DOHH2 (cell line): Measurements from ENCODE around the gene PHRF1.

Experiments
- H3F3A ChIP-seq: fragments of 200-600 bp; sonication (generic), shearing (Covaris generic); 2 replicates; pipeline ENCODE4 v1.6.0; 2016; ENCODE audit warnings: antibody characterized with exemption, mild to moderate bottlenecking; ENCODE audit not compliant: control insufficient read depth, insufficient read depth
- H3K27ac ChIP-seq: fragments of 200-600 bp; sonication (generic); 2 replicates; pipeline ENCODE4 v1.5.1; 2014; ENCODE audit warnings: low read depth, mild to moderate bottlenecking, low read length, moderate library complexity
- H3K27me3 ChIP-seq: fragments of 200-600 bp; sonication (generic); 2 replicates; pipeline ENCODE4 v1.6.1; 2014; ENCODE audit warnings: mild to moderate bottlenecking, low read length, mixed read lengths; ENCODE audit not compliant: control insufficient read depth
- H3K36me3 ChIP-seq: fragments of 200-600 bp; sonication (generic); 2 replicates; pipeline ENCODE4 v1.6.1; 2014; ENCODE audit warnings: mild to moderate bottlenecking, low read length, moderate library complexity, mixed read lengths; ENCODE audit not compliant: control insufficient read depth
- H3K4me1 ChIP-seq: fragments of 200-600 bp; sonication (generic); 2 replicates; pipeline ENCODE4 v1.6.1; 2014; ENCODE audit warnings: mild to moderate bottlenecking, low read length, mixed read lengths; ENCODE audit not compliant: control insufficient read depth
- H3K4me2 ChIP-seq: fragments of 200-600 bp; sonication (generic); 2 replicates; pipeline ENCODE4 v1.6.0; 2014; ENCODE audit warnings: mild to moderate bottlenecking, low read length, moderate library complexity
- H3K4me3 ChIP-seq: fragments of 200-600 bp; sonication (generic); 2 replicates; pipeline ENCODE4 v1.5.1; 2014; ENCODE audit warnings: mild to moderate bottlenecking, low read length, mixed read lengths
- H3K79me2 ChIP-seq: fragments of 200-600 bp; sonication (generic); 2 replicates; pipeline ENCODE4 v1.6.1; 2014; ENCODE audit warnings: mild to moderate bottlenecking, low read length, mixed read lengths; ENCODE audit not compliant: control insufficient read depth
- H3K9me2 ChIP-seq: fragments of 200-600 bp; sonication (generic); replicated peaks from 2 replicates; pipeline ENCODE4 v1.6.1; 2014; ENCODE audit warnings: mild to moderate bottlenecking, low read length, mixed read lengths; ENCODE audit not compliant: control insufficient read depth
- H3K9me3 ChIP-seq: fragments of 200-600 bp; sonication (generic); 2 replicates; pipeline ENCODE4 v1.6.1; 2014; ENCODE audit warnings: antibody characterized with exemption, low read length, mixed read lengths; ENCODE audit not compliant: control insufficient read depth, insufficient read depth
- H4K20me1 ChIP-seq: fragments of 200-600 bp; sonication (generic); 2 replicates; pipeline ENCODE4 v1.6.0; 2014; ENCODE audit warnings: low read depth, mild to moderate bottlenecking, antibody characterized with exemption, low read length, moderate library complexity; ENCODE audit not compliant: control insufficient read depth, insufficient read depth
- CTCF ChIP-seq: fragments of 200-600 bp; sonication (generic); IDR thresholded peaks from one replicate; pipeline ENCODE4 v1.5.1; 2014; ENCODE audit warnings: antibody characterized with exemption, mild to moderate bottlenecking, low read depth, low read length; ENCODE audit not compliant: poor library complexity, severe bottlenecking
- EZH2phosphoT487 ChIP-seq: fragments of 200-600 bp; sonication (generic); IDR thresholded peaks from 2 replicates; pipeline ENCODE4 v1.6.1; 2017; ENCODE audit warnings: borderline replicate concordance, mild to moderate bottlenecking, antibody characterized with exemption, low read length, moderate library complexity, mixed read lengths

Gene PHRF1

GRCh38 chr11:601573-602245 lies 25.4 kb downstream of the PHRF1 start:
- Histone ChIP-seq H3K27me3 (no peaks in the 10 kb centered on the region), H3K9me3 (no peaks in the 10 kb centered on the region), H3K4me1 (no peaks in the 10 kb centered on the region), H3K27ac (no peak overlapping the region), H3K4me2 (no peak overlapping the region), H3K79me2 (peaks cover 2% of the 10 kb centered on the region; the same call in 1 of the 2 replicates), H4K20me1 (0 out of 2 replicates have a peak, but pooled peaks cover 1% of the 10 kb centered on the region), H3K36me3 (peaks cover 83% of the 10 kb centered on the region), H3K4me3 (no peak overlapping the region), H3F3A (no peaks in the 10 kb centered on the region), H3K9me2 (no peaks in the 10 kb centered on the region)
- TF ChIP-seq CTCF (no peak), EZH2phosphoT487 (no peak)

DNA sequence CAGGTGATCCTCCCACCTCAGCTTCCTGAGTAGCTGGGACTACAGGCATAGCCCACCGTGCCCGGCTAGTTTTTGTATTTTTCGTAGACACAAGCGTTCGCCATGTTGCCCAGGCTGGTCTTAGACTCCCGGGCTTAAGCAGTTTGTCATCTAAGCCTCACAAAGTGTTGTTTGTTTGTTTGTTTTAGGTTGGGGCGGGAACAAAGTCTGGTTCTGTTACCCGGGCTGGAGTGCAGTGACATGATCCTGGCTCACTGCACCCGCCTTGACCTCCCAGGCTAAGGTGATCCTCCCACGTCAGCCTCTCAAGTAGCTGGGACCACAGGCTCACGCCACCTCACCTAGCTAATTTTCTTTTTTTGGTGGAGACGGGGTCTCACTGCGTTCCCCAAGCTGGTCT lies 26.9 kb downstream of the PHRF1 start:
- Histone ChIP-seq H3K4me2 (no peak overlapping the region), H3K79me2 (no peaks in the 10 kb centered on the region; the same call in 1 of the 2 replicates), H3K4me1 (no peaks in the 10 kb centered on the region), H3K27me3 (no peaks in the 10 kb centered on the region), H3K27ac (no peak overlapping the region), H3F3A (no peaks in the 10 kb centered on the region), H3K9me3 (no peaks in the 10 kb centered on the region), H3K9me2 (no peaks in the 10 kb centered on the region), H3K4me3 (no peak overlapping the region), H4K20me1 (0 out of 2 replicates have a peak, but pooled peaks cover 2% of the 10 kb centered on the region), H3K36me3 (peaks cover 85% of the 10 kb centered on the region)
- TF ChIP-seq EZH2phosphoT487 (no peak), CTCF (no peak)

- Histone ChIP-seq H3K4me1 (no peaks in the 10 kb centered on the region), H3K27ac (no peak overlapping the region), H3F3A (no peaks in the 10 kb centered on the region), H3K9me2 (no peaks in the 10 kb centered on the region), H3K79me2 (no peaks in the 10 kb centered on the region), H4K20me1 (0 out of 2 replicates have a peak, but pooled peaks cover 2% of the 10 kb centered on the region), H3K9me3 (no peaks in the 10 kb centered on the region), H3K4me2 (no peak overlapping the region), H3K4me3 (no peak overlapping the region), H3K36me3 (peaks cover 89% of the 10 kb centered on the region), H3K27me3 (no peaks in the 10 kb centered on the region)
- TF ChIP-seq CTCF (no peak), EZH2phosphoT487 (no peak)
Measured at GRCh38 chr11:605286-606129, 29.2 kb downstream of the PHRF1 start.
